Superior temporal gyrus (tissue), 1 donor: ENCODE measurements around the gene PTPN22.
A peak's percentile ranks its signal among the peaks of the same experiment; 100 is the strongest.

ENCODE experiments used
- DNase-seq: peaks from one replicate; pipeline ENCODE4 v3.0.0-alpha.2; 2016; ENCODE audit errors: extremely low spot score

PTPN22 gene

DNA sequence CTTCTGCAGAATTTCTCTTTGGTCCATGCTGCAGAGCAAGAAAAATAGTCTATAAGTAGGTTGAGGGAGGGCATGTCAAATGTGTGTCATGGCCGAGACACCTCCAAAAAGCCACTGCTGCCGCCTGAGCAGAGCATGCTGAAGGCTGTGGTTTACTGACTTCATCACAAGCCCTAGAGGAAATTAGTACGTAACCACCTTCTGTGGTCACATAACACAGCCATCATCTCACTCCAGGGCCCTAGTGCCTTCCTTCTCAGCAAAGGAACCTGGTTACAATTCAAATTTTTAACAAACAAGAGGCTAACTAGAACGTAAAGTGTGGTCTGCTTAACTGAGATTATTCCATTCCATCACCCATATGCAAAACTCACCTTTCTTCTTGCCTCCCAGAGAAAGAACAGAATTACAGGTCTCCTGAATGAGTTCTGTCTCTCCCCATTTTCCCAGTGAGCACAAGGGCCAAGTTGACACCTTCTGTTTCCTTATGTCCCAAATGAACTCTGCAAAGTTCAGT, at the start of gene PTPN22:
Gene PTPN22 (minus strand): TSS at position 116 of the 517 bp plus-strand sequence.
- no peak for DNase-seq

DNA sequence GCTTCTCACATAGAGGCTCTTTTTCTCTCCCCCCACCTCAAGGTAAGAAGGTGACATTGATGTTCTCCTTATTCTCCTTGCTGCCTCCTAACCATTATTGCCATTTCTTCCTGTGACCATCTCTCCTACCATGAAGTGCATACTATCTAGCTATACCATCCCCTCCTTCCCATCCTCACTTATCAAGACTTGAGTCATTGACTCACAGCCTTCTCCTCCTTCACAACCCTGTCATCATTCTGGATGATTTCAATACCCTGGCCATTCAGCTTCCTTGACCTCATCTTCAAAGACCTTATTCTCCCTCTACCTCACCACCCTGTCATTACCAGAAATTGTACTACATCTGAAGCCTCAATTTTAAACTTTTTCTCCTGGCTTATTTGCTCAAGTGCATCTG, 46.7 kb upstream of the PTPN22 start:
- no peak for DNase-seq

DNA sequence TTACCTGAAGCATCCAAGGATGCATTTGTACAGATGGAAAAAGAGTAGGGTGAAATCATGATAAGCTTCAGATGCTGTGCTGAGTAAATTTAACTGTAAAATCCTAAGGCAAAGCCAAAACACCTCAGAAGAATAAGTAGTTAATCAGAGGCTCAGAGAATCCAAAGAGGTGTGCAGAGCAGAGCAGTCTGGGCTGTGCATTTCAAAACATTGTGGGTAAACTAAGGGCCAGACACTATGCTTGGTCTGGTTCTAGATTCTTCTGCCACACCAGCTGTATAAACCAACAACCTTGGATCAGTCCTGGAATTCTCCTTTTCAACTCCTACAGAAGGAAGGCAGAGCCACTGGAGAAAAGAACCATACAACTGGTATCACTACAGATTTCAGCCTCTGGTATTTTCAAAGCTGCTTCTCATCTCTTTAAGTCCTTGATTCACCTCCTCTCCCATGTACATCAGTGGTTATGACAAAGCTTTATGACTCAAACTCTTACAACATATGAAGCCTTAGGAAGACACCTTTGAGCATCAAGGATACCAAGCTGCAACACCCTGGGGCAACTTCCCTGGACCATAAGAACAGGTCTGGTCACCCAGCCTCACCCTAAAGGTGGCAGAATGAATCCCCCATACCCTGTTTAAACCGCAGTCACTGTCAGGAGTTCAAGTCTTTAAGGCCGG, 46.0 kb upstream of the PTPN22 start:
- no peak for DNase-seq

DNA sequence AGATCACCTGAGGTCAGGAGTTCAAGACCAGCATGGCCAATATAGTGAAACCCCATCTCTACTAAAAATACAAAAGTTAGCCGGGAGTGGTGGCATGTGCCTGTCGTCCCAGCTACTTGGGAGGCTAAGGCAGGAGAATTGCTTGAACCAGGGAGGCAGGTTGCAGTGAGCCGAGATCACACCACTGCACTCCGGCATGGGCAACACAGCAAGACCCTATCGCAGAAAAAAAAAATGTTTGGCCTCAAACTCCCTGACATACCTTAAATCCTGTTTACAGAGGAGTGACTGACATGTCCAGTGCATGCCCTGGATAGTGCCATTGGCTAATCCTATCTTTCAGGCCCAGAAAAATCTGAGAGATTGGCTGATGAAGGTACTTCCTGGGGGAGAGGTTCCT, 45.5 kb upstream of the PTPN22 start:
- no peak for DNase-seq

DNA sequence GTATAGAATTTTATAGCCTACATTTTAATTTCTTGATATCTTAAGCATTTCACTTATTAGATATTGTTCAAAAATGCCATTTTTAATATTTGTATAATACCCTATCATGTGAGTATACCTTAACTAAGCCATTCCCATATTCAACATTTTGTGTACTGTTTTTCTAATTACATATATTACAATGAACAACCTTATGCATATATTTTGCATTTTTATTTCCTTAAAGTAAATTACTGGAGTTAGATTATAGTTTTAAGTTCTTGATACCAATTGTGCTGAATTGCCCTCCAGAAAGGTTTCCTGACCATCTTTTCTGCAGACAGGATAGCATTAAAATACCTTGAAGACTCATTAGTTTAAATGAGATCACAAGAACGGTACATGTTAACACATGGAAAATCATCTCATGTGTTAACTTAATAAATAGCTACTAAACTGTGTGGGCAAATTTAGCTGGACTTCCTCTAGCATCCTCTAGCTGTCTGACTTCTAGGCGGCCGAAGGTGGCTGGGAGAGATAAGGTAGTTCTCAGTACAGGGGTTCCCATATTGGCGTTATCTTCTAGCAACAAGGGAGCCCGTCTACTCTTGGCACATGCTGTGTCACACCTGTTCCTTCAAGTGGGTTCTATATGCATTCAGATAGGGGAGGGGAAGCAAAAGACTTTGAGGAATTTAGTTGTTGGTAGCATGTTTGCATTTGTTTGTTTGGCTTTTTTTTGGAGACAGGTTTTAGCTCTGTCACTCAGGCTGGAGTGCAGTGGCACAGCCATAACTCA, 42.6 kb upstream of the PTPN22 start:
- DNase-seq = no peak

DNA sequence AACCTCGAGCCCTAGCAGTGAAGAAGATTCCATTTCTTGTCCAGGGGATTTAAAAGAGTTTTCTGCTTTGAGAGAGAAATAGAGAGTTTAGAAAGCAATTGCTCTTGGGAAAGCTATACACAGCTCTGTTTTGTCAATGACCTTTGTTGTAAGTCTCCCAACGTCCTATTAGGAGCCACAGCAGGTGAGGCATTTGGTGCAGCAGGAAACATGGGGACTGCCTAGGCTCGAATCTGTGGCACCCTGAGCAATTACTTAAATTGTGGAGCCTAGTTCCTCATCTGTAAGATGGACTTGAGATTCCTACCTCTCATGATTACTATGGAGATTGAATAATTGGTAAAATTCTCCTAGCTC, 41.8 kb upstream of the PTPN22 start:
- no peak for DNase-seq

DNA sequence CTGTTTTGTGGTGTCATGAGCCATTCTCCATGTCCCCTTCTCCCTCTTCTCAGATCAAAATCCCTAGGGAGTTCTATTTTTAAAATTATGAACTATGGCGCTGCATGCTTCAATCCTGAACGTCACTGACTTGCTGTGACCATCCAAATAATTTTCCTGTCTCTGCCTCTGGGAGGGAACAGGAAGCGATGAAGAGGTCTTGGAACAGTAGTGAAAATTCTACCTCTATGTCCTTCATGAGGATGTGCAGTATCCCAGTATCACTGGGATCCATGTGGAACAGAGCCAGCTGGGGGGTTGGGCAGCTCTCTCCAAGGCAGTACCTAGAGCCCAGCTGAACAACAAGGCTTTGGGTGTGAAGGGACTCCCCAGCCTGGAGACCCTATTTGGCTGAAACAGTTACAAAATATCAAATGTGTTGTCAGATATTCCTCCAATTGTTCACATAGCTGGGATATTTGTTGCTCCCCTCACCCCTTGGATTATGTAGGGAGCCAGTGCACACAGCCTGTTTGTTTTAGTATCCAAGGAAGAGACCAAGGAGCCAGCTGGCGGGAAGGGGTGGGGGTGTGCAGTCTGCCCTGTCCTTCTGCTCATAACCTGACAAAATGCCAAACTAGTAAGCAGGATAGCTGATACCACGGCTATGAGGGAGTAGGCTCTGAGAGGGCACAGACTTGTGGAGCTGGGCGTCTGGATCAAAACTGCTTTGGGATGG, 41.2 kb upstream of the PTPN22 start:
- DNase-seq = no peak

DNA sequence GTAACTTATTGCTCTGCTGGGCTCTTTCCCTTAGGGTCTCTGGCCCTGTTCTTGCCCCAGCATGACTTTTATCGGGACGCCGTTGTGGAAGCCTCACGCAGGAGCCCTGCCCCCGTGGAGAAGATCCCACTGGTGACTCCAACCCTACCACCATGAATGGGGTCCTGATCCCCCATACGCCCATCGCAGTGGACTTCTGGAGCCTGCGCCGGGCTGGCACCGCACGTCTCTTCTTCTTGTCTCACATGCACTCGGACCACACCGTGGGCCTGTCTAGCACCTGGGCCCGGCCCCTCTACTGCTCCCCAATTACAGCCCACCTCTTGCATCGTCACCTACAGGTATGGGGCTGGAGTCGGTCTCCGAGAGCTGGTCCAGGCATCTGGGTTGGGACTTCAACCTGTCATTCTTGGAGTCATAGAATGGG, 33.9 kb upstream of the PTPN22 start:
- no peak for DNase-seq

DNA sequence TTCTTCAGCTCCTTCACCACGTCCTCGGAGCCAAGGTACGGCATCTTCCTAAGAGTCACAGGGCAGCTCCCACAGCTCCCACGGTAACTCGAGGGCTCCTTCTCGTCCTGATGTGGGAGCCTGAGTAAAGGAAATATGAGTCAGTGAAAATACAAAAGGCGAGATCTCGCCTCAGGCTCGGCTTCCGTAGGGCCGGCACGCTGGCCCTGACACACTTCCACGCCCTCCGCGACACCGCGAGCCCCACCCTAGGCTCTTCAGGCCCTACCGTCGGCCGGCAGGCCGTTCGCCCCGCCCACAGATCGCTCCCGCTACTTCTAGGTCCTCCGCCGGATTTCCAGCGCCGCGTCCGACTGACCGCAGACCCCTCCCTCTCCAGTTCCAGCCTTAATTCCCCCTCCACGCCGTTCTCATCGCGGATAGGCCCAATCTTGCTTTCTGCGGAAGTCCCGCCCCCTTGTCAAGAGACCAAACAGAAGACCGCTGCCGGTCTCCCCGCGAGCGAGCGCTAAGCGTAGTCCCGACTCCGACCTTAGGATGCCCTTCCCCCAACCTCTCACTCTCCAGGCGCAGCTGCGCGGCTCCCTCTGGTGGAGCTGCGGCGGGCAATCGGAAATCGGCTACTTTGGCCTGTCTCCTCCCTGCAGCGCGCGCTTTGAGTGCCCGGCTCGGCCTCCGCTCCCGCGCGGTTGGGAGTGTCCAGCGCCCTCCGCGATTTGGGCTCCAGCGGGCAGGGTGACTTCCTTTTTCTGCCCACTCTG, 33.3 kb upstream of the PTPN22 start, which contains the start of the genes AP4B1 and DCLRE1B:
Gene AP4B1 (minus strand): TSS at position 126 of the 761 bp plus-strand sequence. CDS start 82 bp downstream, at position 44.
Gene DCLRE1B (plus strand): TSS at position 653 of the 761 bp plus-strand sequence. CDS start 261 bp downstream, outside the sequence.
- peak; percentile 99 for DNase-seq

DNA sequence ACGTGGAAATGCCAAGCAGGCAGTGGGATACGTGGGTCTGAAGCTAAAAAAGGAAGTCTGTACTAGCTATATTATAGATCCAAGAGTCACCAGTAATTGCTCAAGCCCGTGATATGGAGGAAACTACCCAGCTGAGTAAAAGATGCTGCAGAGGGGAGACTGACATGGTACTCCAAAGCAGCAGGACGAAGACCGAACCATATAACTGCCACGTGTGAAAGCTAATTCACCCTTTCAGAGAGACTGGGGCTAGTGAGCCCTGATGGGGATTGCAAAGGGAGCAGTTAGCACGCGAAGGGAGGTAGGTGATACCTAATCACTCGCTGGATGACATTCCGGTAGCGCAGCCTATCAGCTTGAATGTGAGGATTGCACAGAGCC, 32.8 kb upstream of the PTPN22 start:
- DNase-seq = no peak

DNA sequence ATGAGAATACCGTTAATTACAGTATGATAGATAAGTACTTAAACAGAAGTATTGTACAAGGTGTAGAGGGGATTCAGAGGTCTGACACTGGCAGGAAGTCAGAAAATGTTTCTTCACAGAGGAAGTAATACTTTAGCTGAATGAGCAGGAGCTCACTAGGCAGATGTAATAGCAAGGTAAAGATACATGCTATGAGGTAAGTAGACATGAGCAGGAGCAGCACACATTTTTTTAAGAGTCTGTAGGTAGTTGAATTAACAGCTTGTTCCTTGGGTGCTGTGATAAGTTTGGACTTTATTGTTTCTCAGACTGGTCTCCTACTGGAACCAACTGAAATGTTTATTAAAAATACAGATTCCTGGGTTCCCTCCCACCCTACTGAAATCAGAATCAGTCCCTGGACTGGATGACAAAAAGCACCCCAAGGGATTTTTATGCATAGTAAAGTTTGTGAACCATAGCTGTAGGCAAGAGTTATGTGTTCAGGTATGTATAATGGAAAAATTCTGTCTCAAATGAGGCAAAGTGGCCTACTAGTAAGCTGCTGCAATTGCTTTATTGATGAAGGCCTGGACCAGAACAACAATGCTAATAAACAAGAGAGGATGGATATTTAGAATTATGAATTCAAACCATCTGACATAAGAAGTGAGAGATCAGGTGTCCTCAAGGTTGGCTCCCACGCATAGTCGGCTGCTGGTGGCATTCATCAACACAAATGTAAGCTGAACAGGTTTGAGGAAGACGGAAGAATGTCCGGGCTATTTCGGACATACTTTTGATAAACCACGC, 32.2 kb upstream of the PTPN22 start:
- no peak for DNase-seq

DNA sequence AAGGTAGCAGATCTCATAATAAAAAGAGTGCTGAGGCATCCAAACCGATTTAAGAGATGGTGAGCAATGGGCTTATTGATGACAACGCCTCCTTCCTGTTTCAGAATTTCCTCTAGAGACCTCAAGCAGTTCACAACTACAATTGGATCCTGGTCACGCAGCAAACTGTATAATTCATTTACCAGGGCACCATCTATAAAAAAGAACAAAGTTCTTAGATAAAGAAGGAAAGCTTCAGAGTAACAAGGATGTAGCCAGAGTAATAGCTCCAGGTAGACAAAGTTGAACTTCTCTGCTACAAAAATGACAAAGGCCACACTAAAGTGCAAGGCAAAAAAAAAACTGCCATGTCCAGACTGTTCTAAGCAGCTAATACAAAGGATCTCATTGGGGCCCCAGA, 29.7 kb upstream of the PTPN22 start:
- DNase-seq = no peak

DNA sequence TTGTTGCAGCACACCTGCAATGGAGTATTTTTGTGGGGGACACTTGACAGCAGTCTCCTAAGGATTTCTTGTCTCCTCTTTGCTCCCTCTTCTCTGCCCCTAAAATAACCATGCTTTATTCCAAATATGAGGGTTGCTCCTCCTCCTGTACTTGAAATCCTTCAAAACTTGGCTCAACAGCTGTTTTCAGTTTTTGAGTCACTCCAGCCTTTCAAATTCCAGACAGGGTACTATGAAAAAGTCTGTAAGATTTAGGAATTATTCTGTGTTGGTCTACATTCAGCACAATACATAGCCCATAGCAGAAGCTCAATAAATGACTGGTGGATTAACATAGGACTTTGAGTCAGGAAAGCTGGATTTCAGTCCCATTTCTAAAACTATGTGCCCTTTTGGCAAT, 27.6 kb upstream of the PTPN22 start:
- no peak for DNase-seq

DNA sequence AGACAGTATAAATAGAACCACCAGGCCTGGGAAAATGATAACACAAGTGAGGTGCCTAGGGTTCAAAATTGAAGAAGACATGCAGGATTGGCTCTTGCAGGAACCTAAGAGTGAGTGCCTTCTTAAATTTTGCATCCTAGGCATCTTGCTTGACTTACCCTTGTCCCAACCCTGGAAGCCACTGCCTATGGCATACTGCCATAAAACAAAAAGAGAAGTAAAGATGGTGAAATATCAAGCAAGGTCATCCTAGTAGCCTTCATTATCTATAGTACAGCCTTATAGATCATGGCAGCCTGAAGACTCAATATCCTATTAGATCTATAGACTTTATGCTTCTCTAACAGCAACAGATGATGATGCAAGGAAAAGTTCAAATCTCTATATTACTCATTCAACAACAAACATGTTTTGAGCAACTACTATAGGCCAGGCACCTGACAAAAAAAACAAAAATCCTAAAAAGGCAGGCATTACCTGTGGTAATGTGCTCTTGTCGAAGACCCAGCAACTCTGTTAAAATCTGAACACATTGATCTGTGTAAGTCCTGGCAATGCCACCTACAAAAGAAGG, 26.8 kb upstream of the PTPN22 start:
- no peak for DNase-seq

DNA sequence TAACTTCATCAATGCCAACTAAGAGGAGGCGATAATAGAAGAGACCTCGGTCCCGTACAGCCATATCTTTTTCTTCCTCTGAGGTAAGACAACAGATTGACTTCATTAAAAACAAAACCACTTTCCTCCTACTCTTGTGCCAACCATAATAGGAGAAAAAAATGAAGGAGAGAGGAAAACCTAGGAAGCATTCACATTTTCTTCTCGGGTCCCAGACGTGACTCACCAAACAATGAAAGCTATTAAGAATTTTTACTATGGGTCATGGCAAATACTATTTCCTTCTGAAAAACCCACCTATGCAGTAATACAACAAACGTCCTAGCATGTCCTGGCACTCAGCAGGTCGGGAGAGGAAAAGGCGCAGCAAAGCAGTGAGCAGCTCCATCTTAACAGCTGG, 24.4 kb upstream of the PTPN22 start:
- no peak for DNase-seq

DNA sequence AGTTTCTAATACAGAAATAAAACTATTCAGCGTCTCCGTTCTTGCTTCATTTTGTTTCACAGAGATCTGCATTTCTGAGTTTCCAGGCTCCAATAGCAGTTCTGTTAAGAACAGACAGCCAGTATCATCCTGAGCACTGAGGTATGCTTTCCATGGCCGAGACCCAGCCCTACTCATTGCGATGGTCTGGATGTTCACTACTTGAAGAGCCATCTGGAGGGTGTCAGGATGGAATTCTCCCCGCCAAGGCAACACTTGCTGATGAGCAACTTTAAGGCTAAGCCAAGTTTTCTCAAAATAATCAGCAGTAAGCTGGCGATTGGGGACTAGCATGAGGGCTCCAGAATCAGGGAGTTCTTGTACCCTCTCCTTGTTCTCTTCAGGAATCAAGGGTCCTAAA, 23.6 kb upstream of the PTPN22 start:
- peak; percentile 35 for DNase-seq

DNA sequence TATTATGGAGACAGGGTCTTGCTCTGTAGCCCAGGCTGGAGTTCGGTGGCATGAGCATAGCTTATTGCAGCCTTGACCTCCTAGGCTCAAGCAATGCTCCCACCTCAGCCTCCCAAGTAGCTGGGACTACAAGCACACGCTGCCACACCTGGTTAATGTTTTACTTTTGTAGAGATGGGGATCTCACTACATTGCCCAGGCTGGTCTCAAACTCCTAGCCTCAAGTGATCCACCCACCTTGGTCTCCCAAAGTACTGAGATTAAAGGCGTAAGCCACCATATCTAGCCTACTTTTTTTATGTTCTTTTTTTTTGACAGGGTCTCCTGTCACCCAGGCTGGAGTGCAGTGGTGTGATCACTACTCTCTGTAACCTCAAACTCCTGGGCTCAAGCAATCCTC, 21.8 kb upstream of the PTPN22 start:
- no peak for DNase-seq

DNA sequence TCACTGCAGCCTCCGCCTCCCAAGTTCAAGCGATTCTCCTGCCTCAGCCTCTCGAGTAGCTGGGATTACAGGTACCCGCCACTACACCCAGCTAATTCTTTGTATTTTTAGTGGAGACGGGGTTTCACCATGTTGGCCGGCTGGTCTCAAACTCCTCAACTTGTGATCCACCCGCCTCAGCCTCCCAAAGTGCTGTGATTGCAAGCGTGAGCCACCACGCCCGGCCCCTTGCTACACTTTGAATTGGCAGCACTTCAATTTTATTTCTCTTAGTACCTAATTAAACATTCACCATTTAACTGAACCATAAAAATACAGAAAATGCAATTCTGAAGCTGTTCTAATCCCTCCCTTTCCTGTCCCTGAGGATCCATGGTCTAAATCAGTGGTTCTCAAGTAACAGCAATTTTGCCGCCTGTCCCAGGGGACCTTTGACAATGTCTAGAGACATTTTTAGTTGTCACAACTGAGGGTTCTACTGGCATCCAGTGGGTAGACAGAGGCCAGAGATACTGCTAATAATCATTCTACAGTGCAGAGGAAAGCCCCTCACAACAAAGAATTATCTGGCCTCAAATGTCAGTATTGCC, 20.2 kb upstream of the PTPN22 start:
- DNase-seq = no peak

DNA sequence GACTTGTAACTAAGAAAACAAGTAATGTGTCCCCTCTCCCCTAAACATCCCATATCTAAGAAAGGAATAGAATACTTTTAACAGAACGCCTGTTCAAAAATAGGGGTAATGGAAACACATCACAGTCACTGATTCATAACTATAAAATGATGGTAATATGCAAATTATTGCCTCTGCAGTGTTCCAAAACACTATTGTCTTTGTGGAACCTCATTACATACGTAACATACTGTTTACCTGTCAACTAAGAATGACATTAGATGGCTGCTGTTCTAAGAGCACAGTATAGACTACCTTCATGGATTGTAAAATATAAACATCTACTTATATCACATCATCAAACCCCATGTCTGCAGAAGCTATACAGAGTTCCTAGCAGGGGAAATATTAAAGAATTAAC, 19.3 kb upstream of the PTPN22 start:
- DNase-seq = no peak
